UCSD-AML1 (cell line): ENCODE results near the gene GTPBP4.

ENCODE experiments used
- DNase-seq: peaks from one replicate; lab custom pipeline; 2025; ENCODE audit not compliant: unreplicated experiment; lab: John Stamatoyannopoulos, UW

GTPBP4 gene

GRCh38 chr10:966466-967235 is 21.6 kb upstream of the GTPBP4 start:
- no peak for DNase-seq

GRCh38 chr10:968546-969199 is 19.6 kb upstream of the GTPBP4 start:
- DNase-seq: no peak

- no peak for DNase-seq
These were observed 18.6 kb upstream of the GTPBP4 start for GRCh38 chr10:969473-970150.

GRCh38 chr10:970311-971149 is 17.7 kb upstream of the GTPBP4 start:
- no peak for DNase-seq

DNA sequence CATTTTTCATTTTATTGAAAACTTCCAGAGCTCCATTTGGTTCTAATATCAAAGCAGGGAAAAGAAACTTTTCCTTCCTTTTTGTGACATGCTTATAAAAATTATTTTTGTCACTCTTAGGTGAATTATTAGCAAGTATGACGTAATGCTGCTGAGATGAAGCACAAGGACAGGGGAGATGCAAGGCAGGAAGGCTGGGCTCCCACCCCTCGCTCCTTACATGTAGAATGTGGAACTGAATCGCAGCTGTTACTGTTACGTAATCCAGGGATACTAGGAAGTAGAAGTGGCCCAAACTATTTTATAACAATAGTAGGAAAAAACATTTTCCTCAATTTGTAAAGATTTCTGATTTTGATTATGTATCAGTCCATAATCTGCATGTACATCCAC is 17.1 kb upstream of the GTPBP4 start:
- no peak for DNase-seq

GRCh38 chr10:971613-972012 is 16.6 kb upstream of the GTPBP4 start:
- DNase-seq: no peak

DNA sequence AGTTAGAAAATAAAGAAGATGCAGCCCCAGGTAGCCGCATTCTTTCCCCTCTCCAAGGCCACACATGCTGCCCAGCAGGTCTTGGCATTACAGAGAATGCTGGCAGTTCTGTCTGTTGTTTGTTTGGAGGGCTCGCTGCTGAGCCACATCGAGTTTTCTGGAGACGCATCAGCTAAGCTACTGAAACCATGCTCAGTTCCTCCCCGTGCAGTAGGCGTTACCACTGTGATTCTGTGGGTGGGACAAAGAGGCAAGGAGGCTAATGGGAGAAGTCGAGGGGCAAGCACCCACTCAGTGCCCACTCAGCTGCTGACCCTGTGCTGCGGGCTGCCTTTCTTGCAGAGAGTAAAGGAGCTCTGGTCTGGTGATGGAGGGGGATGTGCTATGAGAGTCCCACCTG is 15.5 kb upstream of the GTPBP4 start:
- no peak for DNase-seq

DNA sequence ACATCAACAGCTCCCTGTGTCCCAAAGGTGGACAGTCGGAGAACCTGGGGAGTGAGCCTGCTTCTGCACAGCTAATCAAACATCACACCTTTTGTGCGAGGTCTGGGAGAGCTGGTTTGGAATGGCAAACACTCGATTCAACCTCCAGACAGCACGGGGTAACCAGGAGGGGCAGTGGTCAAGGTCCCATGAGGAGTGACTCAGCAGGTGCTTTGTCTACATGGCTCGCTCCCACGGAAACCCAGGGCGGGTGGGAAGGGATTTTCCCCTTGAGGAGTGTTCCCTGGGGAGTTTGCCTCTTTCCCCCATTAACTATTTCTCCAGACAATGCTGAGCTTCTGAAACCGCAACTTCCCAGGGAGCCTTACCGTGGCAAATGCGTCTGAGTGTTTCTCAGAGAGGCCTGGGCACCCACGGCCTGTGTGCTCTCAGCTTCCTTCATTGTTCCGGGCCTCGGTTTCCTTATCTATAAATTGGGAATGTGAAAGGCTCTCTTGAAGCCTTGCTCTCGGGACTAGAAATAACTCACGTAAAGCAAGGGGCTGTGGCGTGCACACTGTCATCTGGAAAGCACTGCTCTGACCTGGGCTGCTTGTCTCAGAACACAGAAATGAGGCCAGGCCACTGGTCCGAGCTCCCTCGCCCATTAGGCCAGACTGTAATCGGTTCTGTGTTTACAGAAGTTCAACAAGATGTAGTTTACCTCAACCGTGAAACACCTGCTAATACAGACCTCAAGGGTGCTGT is 14.0 kb upstream of the GTPBP4 start:
- DNase-seq: no peak

DNA sequence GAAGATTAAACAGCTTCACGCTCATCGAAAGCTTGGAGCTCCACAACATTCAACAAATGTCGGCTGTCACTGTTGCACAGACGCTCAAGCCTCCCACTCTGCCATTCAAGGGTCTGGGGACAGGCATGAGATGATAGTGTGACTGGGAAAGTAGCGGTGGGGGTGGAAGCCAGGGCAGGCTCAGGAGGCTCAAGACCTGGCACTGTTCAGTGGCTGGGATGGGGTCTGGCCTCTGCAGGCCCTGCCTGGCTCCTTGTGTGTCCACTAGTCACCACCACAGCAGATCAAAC is 13.5 kb upstream of the GTPBP4 start:
- DNase-seq: no peak

DNA sequence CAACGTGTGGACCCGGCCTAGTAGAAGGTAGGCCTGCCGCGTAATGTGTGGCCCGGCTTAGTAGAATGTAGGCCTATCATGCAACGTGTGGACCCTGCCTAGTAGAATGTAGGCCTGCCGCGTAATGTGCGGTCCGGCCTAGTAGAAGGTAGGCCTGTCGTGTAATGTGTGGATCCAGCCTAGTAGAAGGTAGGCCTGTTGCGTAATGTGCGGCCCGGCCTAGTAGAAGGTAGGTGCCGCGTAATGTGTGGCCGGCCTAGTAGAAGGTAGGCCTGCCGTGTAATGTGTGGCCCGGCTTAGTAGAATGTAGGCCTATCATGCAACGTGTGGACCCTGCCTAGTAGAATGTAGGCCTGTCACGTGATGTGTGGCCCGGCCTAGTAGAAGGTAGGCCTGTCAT is 11.9 kb upstream of the GTPBP4 start:
- DNase-seq: no peak

DNA sequence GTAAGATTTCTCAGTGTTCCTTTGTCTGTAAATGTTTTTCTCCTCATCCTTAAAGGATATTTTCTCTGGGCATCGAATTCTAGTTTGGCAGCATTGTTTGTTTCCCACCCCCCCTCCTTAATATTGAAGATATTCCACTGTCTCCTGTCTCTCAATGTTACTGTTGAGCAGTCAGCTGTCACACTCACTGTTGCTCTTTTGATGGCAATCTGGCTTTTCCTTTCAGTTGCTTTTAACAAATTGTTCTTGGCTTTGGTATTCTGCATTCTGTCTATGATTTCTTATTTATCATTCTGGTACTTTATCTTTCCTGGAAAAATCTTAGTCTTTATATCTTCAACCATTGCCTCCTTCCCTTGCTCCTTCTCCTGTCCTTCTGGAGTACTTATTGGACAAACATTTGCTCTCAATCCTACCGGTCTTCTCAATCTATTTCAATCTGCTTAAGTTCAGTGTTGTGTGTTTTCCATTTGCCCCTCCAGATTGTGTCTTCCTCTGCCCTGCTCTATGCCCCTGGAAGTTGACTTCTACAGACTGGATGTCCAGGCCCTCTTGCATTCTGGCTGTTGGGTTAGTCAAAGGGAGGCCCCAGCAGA is 9.3 kb upstream of the GTPBP4 start:
- DNase-seq: no peak

DNA sequence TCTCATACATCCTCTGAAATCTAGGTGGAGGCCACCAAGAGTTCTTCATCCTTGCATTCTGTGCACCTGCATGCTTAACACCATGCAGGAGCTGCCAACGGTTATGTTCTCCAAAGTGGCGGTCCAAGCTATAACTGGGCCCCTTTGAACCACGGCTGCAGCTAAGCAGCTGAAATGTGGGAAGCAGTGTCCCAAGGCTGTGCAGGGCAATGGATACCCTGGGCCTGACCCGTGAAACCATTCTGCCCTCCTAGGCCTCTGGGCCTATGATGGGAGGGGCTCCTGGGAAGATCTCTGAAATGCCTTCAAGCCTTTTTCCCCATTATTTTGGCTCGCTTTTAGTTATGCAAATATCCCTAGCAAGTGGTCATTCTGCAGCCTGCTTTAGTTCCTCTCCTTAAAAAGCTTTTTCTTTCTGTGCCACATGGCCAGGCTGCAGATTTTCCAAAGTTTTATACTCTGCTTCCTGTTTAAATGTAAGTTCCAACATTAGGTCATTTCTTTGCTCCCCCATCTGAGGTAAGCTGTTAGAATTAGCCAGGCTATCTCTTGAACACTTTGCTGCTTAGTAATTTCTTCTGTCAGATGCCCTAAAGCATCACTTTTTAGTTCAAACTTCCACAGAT is 7.7 kb upstream of the GTPBP4 start:
- no peak for DNase-seq

DNA sequence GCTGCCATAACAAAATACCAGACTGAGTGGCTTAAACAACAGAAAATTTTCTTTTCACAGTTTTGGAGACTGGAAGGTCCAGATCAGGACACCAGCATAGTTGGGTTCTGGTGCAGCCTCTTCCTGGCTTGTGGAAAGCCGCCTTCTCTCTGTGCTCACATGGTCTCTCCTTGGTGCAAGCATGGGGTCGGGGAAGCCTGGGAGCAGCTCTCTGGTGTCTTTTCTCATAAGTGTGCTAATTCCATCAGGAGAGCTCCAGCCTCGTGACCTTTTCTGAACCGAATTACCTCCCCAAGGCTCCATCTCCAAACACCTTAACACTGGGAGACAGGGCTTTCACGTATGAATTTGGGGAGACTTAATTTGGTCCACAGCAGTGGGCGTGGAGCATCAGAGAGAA is 4.8 kb upstream of the GTPBP4 start:
- no peak for DNase-seq

- DNase-seq: no peak
These were observed 4.1 kb upstream of the GTPBP4 start for GRCh38 chr10:983971-984655.

DNA sequence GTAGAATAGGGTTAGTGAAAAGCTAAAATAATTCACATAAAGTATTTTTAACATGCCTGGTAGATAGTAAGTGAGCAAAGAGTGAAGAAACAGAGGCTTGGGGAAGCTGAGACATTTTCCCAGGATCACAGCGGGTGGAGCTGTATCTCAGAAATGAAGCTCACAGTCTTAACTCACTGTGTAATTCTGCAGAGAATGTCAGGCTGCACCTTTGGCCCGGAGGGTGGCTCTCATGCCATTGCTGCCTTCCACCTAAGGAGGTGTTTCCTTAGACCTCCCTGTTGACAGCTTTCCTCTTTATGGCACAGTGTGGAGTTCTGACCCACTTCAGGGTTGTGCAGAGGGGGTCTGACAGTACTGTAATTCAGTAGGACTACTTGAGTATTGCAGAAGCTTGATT is 2.9 kb upstream of the GTPBP4 start:
- no peak for DNase-seq

DNA sequence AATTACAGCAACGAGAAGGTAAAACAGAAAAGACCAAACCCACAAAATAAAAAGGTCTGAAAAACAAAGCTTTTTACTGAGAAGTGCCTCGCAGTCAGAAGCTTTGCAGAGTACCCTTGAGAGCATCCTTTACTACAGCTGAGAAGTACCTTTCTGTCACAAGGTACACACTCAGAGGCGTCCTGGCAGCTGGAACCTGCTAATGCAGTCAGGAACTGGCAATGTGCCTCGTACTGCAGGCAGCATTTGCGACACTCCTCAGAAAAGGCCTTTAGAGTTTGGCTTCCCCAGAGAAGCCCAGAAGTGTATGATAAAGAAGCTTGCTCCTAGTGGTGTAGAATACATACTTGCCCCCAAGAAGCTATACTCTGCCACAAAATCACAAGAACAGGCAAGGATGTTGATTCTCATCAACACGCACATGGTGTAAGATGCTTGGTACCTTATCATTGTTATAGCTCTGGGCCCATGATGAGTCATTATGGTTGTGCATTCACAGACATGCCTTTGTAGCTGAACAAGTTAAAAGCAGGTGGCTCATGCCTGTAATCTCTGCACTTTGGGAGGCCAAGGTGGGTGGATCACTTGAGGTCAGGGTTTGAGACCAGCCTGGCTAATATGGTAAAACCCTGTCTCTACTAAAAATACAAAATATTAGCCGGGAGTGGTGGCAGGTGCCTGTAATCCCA is 2.0 kb upstream of the GTPBP4 start:
- DNase-seq: no peak

GRCh38 chr10:986881-987619 is 1.2 kb upstream of the GTPBP4 start:
- no peak for DNase-seq

- DNase-seq: no peak
These were observed 689 bp upstream of the GTPBP4 start for GRCh38 chr10:987620-987869.
